ENCODE results near the gene CHKA.
A peak's percentile ranks its signal among the peaks of the same experiment; 100 is the strongest.

CHKA gene

DNA sequence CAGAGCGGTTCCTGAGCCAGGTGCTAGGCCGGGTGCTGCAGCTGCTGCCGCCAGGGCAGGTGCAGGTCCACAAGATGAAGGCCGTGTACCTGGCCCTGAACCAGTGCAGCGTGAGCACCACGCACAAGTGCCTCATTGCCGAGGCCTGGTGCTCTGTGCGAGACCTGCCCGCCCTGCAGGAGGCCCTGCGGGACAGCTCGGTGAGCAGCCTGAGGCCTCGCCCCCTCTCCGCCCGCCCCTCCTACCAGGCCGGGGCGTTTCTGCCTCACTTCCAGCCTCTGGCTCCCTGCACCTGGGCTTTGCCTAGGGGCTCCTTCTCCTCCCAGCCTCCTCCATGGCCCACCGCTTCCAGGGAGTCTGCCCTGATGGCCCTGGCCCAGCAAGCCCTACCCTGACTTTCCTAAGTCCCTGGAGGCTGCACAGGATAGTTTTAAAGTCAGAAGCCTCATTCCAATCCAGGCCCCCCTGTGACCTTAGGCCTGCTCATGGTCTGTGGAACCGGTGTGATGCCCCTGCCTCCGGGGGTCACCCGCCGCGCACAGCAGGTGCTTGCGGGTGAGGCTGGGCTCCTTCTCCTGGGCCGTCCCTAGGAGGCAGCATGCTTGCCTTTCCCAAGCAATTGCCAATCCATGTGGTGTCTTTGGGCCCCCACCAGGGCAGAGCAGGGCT, 76.9 kb downstream of the CHKA start:
- DNase-seq (ENCODE audit: low spot score): no peak

DNA sequence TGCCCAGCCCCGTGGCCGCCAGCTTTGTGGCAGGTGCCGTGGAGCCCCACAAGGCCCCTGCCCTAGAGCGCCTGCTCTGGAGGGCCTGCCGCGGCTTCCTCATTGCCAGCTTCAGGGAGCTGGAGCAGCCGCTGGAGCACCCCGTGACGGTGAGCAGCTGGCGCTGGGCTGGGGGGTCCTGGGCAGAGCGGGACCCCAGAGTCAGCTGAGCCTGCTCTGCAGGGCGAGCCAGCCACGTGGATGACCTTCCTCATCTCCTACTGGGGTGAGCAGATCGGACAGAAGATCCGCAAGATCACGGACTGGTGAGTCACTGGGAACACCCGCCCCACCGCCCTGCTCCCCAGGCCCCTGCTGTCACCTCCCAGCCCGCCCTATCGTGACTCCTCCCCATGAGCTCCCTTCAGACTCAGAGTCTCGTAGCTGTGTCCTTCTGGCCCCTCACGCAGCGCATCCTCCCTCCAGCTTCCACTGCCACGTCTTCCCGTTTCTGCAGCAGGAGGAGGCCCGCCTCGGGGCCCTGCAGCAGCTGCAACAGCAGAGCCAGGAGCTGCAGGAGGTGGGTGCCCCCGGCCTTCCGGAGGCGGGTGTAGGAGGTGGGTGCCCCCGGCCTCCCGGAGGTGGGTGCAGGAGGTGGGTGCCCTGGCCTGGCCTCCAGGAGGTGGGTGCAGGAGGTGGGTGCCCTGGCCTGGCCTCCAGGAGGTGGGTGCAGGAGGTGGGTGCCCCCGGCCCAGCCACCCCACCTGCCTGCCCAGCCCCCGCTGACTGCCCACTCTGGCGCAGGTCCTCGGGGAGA, 77.6 kb downstream of the CHKA start:
- DNase-seq (ENCODE audit: low spot score): no peak

DNA sequence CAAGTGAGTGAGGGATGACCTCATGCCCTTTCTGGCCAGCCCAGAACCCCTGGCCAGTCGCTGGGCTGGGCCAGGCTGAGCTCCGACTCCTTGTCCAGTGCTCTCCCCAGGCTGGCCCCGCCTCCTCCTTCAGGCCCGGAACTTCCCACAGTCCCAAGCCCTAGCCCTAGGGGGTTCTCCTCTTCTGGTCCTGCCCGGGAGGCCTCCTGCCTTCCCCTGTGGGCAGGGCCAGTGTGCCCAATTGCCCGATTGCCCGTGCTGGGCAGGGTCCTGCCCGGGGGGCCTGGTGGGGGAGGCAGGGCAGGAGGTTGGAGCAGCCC, 78.2 kb downstream of the CHKA start:
- no peak for DNase-seq (ENCODE audit: low spot score)

DNA sequence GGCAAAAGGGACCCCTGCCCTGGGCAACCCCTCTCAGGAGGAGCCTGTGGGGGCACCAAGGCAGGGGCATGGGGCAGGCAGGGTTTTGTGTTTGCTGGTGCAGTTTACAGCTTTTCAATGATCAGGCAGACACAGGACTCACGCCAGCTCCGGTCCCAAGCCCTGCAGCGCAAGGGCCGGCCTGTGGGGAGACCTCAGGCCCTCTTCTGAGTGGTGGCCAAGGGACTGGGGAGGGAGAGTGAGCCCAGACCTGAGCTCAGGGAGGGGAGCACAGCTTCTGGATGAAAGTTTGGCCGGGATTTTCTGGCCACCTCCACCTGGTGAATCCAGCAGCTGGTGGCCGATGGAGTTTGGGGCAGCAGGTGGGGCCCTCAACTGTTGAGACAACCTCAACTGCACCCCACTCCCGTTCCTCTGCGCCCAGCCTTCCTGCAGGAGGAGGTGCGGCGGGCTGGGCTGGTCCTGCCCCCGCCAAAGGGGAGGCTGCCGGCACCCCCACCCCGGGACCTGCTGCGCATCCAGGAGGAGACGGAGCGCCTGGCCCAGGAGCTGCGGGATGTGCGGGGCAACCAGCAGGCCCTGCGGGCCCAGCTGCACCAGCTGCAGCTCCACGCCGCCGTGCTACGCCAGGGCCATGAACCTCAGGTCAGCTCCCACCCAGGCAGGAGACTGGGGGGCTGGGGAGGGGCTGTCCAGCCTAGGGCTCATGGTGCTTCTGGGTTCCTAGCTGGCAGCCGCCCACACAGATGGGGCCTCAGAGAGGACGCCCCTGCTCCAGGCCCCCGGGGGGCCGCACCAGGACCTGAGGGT, 78.8 kb downstream of the CHKA start:
- no peak for DNase-seq (ENCODE audit: low spot score)

DNA sequence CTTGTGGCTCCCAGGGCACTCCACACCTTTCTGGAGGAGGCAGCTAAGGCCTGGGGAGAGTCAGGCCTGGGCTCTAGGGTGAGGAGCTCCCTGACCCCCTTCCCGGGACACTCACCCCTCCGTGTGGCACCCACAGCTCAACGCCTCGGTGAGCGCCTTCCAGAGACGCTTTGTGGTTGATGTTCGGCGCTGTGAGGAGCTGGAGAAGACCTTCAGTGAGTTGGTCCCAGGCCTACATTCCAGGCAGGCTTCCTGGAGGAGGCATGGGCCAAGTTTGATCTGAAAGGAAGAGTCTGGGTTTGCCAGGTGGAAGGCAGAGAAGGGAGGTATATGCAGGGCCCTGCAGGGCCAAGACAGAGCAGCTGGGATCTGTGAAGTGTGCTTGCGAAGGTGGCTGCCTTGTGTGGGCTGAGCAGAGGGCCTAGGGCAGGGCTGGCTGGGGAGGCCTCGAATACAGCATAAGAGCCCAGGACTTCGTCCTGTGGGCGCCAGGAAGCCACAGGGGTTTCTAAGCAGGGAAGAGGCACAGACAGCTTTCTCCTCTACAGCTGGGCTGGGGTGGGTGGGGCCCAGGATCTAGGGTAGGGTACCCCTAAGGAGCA, 79.5 kb downstream of the CHKA start:
- DNase-seq (ENCODE audit: low spot score): no peak

DNA sequence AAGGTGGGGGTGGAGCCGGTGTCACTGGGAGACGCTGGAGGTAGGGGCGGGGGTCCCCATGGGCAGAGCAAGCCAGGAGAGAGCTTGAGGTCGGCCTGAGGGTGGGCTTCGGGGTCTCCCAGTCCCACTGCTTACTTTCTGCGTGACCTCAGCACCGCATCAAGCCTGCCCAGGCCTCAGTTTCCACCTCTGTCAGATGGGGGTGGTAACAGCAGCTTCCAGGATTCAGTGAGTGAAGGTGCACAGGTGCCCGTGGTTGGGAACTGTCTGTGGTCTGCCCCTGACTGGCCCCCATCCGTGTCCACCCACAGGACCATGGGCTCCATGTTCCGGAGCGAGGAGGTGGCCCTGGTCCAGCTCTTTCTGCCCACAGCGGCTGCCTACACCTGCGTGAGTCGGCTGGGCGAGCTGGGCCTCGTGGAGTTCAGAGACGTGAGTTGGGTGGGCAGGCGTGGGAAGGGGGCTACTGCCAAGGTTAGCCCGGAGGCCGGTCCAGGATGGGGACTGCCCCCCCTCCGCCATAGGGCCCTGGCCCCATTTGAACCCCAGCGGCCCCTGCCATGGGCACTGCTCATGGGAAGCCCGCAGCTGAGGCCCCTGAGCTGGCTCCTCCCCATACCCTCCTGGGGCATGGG, 80.1 kb downstream of the CHKA start:
- DNase-seq (ENCODE audit: low spot score): no peak

DNA sequence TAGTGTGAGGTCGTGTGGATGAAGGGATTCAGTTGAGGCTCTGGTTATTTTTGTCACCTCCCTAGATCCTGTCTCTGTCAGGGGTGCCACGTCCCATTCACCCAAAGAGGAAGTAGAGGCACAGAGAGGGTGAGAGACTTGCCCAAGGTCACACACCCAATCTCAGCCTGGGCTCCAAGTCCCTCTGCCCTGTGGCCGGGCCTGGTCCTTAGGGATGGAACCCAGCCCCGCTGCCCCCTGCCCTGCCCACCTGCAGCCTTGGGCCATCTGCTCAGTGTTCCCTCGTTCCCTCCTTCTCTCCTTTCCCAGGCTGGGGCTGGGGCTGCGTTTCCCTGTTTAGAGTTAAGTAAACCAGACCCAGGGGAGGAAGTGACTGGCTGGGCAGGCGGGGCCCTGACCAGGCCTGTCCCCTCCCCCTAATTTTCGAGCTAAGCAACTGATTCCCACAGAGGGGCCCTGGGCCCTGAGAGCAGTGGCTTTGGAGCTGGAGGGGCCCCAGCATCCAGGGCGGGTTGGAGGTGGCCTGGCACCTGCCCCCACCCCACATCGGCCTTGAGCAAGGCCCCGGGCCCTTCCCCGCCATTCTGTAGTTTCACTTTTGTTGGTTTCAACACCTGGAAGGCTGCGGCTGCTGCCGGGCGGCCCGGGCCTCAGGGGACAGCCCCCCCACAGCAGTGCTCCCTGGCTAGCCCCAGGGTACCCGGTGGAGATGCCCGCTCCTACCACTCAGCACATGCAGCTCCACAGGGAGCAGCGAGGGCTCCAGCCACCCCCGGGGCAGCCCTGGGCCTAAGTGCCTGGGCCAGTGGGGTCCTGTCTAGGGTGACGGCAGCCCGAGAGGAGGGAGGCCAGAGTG, 80.9 kb downstream of the CHKA start:
- DNase-seq (ENCODE audit: low spot score): peak; percentile 50

DNA sequence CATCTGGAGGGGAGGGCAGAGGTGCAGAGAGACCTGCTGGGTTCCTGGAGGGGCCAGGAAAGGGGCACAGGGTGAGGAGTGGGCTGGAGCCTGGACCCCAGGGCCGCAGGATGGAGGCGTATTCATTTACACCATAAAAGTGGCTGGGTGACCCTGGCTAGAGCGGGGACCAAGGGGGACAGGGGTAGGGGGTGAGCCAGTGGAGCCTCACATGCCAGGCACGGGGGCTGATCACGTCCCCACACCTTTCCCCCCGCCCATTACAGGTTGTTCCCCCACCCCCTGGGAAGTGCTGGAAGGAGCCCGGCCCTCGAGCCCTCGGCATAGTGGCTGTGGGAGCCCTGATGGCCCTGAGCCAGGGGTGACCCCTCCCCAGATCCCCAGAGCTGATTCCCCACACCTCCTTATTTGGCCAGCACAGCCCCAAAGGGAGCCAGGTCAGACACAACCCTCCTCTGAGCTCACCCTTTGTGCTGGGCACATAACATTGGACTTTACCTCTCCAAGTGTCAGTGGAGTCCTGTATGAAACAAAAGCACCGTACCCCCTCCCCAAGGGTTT, 81.6 kb downstream of the CHKA start:
- DNase-seq (ENCODE audit: low spot score): no peak

DNA sequence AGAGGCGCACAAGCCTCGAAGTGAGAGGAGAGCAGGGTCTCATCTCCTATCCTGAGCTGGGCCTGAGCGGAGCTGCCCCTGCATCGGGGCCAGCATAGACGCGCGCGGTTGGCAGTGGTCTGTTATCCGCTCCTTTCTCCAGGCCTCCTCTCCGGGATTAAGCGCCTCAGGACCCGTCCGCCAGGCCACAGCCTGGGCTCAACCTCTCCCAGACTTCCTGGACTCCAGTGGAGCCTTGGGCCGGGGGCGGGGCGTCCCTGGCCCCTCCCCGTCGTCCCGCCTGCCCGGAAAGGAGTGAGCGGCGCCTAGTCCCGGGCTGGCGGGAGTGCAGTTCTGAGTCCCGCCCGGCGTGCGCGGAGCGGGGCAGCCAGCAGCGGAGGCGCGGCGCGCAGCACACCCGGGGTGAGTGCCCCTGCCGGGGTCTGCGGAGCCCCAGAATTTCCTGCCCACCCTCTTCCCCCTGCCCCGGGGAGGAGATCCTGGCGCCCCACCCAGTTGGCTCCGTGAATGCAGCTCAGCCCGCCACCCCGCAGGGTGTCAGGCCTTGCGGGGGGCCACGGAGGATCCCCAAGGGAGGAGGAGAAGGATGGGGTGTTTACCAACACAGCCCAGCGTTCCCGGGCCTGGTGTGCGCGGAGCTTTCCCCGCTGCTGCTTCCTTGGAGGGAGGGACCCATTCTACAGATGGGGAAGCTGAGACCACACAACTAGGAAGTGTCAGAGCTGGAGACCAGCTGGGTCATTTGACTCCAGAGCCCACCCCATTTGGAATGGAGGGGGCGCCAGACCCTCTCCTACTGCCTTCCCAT, 82.3 kb downstream of the CHKA start, which contains the start of gene TCIRG1:
Gene TCIRG1 (plus strand): TSS at position 308 of the 808 bp plus-strand sequence. CDS start 2,247 bp downstream, outside the sequence.
- DNase-seq (ENCODE audit: low spot score): peak; percentile 65

DNA sequence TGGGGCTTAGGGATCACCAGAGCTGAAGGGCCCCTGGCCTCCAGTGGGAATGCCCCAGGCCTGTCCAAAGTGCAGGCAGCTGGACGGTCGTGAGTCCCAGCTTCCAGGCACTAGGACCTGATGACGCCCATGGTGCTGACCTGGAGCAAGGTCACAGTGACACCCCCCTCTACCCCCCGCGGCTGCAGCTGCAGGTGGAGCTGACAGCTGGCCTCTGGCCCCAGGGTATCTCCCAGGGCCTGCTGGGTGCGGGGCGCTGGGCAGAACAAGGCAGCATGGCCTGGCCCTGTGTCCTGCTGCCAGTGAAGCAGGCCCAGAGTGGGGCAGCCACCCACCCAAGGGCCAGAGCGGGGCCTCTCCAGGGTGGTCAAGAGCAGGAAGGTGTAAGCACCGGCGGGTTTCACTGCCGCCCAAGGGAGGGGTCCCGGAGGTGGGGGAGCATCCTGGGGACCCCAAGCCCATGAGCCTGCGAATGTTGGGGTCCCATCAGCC, 82.9 kb downstream of the CHKA start:
- DNase-seq (ENCODE audit: low spot score): no peak

DNA sequence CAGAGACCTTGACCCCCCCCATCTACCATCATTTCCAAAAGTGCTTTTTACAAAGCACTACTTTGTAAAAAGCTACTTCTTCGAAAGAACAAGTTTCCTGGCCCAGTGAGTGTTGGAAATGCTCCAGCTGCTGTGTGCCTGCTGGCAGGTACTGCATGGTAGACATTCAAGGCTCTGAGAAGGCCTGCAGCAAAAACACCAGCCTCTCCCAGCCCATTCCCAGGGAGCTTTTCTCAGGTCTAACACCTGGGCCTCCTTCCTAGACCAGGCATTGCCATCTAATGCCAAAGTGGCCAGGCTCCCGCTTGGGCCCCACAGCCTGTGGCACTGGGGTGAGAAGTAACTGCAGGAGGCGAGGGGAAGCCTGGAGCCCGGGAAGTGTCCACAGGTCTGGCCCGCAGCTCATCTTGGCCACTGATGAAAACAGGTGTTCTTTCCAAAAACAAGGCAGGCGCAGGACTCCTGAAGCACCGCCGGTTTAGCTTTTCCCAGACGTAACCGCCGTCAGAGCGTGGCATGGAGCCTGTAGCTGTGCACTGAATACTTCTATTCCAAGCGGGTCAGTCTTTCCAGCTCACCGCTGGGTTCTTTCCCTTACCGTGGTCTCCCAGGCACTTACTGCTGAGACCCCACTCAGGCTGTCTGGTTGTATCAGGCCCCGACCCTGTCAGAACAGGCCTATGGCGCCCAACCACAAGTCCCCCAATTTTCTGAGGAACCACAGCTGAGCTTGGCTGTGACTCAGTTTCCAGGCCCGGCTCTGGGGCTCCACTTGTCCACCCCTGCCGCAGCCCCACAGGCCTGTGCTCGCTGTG, 83.6 kb downstream of the CHKA start:
- DNase-seq (ENCODE audit: low spot score): no peak

DNA sequence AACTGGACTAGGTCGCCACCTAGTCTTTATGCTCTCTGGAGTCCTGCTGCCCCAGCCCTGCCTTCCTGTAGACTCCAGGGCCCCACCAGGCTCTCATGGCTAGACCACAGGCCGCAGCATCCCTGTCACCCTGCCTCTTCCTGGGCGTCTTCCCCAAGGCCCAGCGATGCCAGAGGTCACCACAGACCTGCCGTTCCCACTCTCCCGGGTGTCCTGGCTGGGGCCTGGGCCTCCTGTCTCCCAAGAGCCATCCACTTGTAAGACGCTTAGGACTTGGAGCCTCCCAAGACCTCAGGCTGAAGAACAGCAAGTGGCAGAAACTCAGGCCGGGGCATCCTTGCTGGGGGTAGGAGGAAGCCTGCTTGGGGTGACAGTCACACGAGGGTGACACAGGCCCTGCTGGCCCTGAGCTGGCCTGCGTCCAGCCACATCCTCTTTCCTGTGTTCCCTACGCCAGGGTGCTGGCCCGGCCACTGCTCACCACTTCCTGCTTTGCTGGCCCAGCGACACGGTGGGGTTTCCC, 84.4 kb downstream of the CHKA start:
- DNase-seq (ENCODE audit: low spot score): peak; percentile 30

DNA sequence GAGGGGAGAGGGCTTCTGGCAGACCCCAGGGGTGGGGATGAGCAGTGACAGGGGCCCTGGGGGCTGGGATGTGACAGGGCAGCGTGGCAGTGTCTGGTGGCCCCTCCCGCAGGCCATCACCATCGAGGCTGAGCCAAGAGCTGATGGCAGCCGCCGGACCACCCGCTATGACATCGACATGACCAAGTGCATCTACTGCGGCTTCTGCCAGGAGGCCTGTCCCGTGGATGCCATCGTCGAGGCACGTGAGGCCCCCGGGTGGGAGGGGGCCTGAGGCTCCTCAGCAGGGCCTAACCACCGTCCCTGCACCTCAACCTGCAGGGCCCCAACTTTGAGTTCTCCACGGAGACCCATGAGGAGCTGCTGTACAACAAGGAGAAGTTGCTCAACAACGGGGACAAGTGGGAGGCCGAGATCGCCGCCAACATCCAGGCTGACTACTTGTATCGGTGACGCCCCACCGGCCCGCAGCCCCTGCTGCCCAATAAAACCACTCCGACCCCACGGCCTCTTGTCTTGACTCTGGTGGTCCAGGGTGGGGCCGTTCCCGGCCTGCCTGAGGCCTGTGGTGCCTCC, 85.0 kb downstream of the CHKA start:
- DNase-seq (ENCODE audit: low spot score): no peak

DNA sequence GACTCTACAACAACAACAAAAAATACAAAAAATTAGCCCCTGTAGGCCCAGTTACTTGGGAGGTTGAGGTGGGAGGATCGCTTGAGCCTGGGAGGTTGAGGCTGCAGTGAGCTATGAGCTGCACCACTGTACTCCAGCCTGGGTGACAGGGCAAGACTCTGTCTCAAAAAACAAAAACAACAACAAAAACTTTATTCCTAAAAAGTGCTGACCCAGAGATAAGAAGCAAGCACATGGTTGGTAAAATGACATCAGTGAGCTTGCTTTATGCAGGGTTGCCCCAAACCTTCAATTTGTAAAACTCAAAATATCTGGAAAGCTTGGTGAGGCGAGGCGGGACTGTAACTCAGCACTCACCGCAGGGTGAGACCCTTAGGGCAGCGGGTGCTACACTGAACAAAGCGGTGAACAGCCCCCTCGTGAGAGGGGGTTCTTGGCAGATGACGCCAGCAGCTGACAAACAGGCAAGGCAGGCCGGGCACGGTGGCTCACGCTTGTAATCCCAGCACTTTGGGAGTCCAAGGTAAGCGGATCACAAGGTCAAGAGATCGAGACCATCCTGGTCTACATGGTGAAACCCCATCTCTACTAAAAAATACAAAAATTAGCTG, 85.8 kb downstream of the CHKA start:
- no peak for DNase-seq (ENCODE audit: low spot score)

DNA sequence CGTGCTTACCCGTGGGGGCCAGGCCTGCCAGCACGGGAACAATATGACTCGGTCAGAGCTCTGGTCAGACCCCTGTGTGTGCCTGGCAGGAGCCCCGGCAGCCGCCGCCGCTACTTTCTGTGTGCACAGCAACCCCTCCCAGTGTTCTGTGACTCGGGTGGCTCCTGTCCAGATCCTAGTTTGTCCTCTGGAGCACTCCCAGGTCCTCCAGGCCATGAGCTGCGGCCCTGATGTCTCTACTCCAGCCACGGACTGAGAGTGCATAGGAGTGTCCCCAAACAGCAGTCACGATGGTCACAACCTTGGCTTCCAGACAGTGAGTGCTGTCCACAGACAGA, 87.5 kb downstream of the CHKA start:
- DNase-seq (ENCODE audit: low spot score): no peak

DNA sequence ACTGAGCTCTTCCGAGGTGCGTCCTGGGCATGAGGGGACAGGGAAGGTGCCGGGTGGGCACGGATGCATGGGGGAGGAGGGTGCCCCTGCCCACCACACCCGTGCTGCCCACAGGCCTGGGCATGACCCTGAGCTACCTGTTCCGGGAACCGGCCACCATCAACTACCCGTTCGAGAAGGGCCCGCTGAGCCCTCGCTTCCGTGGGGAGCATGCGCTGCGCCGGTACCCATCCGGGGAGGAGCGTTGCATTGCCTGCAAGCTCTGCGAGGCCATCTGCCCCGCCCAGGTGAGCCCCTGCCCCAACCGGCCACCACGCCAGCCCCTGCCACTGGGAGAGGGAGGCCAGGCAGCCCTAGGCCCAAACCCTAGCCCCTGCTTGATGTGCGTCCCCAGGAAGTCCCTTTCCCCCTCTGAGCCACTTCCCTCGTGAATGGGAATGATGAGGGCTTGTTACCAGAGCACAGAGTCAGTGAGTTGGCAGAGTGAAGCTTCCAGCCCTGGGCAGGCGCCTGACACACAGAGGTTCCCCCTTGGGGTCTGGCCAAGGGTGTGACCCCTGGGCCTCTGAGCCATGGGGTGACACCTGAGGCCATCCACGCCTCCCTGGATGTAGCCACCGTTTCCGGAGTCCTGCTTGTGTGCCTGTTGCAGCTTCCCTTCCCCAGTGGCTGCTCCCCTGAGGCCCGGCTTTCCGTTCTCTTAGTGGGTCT, 88.0 kb downstream of the CHKA start:
- no peak for DNase-seq (ENCODE audit: low spot score)

DNA sequence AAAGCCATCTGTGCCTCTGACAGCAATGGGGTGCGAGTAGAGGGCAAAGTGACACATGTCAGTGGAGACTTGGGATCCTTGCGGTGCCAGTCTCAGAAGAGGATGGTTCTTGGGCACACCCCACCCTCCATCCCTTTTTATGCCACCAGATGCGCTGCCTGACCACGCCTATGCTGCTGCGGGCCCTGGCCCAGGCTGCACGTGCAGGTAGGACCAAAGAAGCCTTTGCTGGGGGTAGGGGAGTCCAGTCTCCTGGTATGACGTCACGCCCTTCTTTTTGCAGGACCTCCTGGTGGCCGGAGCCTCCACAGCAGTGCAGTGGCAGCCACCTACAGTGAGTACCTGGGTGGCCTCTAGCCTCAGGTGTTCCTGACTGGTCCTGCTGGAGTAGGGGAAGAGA, 89.2 kb downstream of the CHKA start:
- DNase-seq (ENCODE audit: low spot score): no peak

Measured in activated CD4-positive, alpha-beta T cell treated with anti-CD3 and anti-CD28 coated beads, Interleukin-2, Interleukin-4, amounts not matched to agents 100 ng/mL and 50 ng/mL, durations not matched to agents 16 hours and 8 hours (primary cell).